Forelimb muscle (tissue), 1 donor: Measurements from ENCODE around the gene GAST. TPM values are rescaled to one million over a fixed set of nuclear protein-coding genes. Genes with fewer than 3 reads are reported as not detected.
"Not testable (repeated sequence)": the region's sequence is repeated elsewhere in the genome, so short reads cannot be mapped to it uniquely, and the experiment has no call there.

Source experiments
- DNase-seq: peaks from one replicate; pipeline ENCODE4 v3.0.0-alpha.2; 2013; ENCODE audit warnings: low read depth
- polyA plus RNA-seq: library from polyadenylated mRNA; unstranded; fragments of 120-200 nt; gene quantifications from one replicate; pipeline ENCODE4 v1.2.1, GENCODE V29; 2013; ENCODE audit not compliant: insufficient read length

Gene GAST
- polyA plus RNA-seq, 1 donor = not detected

GRCh38 chr17:41683441-41684007 lies 28.6 kb upstream of the GAST start:
- no peak for DNase-seq

- DNase-seq = no peak
Measured at GRCh38 chr17:41684035-41684434, 28.1 kb upstream of the GAST start.

DNA sequence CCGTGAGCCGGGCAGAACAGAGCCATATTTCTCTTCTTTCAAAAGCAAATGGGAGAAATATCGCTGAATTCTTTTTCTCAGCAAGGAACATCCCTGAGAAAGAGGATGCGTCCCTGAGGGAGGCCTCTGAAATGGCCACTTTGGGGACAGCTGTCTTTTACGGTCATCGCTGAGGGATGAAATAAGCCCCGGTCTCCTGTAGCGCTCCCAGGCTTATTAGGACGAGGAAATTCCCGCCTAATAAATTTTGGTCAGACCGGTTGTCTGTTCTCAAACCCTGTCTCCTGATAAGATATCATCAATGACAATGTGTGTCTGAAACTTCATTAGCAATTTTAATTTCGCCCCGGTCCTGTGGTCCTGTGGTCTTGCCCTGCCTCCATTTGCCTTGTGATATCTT lies 26.4 kb upstream of the GAST start:
- DNase-seq = not testable (repeated sequence)

- no peak for DNase-seq
Measured at GRCh38 chr17:41686281-41686680, 25.9 kb upstream of the GAST start.

- DNase-seq = no peak
Measured at GRCh38 chr17:41687828-41688640, 24.1 kb upstream of the GAST start.

DNA sequence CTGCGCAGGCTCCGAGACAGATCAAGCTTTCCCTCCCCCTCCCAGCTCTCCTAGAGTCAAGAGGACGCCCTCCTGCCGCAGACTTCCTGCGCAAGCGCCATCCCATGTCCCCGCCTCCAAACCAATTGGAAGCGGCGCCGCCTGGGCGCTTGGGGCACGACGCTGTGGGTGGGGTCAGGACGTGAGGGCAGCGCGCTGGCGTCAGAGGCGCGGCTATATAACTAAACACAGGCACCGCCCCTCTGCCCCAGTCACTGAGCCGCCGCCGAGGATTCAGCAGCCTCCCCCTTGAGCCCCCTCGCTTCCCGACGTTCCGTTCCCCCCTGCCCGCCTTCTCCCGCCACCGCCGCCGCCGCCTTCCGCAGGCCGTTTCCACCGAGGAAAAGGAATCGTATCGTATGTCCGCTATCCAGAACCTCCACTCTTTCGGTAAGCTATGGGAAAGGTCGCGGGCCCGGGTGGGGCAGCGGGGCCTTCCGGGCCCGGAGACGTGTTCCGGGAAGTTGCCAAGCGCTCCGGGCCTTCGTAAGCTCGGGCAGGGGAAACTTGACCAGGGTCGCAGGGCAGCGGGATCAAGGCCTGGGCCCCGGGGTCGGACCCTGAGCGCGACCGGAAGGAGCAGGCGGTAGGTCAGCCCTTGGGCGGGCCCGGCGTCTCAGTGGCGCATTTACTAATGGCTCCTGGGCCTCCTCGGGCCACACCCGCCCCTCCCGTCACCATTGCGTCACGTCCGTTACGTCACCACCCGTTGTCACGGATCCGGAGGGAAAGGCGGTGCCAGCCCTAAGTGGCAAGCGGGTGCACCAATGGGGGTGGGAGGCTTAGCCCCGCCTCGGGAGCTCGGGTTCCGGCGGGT lies 23.3 kb upstream of the GAST start, which contains the start of gene EIF1:
Gene EIF1 (plus strand): TSS at position 245 of the 856 bp plus-strand sequence. CDS start 154 bp downstream, at position 399.
- peak; percentile 98 for DNase-seq

GRCh38 chr17:41689497-41690299 lies 22.4 kb upstream of the GAST start:
- no peak for DNase-seq

- DNase-seq = no peak
Measured at GRCh38 chr17:41690497-41690896, 21.6 kb upstream of the GAST start.

DNA sequence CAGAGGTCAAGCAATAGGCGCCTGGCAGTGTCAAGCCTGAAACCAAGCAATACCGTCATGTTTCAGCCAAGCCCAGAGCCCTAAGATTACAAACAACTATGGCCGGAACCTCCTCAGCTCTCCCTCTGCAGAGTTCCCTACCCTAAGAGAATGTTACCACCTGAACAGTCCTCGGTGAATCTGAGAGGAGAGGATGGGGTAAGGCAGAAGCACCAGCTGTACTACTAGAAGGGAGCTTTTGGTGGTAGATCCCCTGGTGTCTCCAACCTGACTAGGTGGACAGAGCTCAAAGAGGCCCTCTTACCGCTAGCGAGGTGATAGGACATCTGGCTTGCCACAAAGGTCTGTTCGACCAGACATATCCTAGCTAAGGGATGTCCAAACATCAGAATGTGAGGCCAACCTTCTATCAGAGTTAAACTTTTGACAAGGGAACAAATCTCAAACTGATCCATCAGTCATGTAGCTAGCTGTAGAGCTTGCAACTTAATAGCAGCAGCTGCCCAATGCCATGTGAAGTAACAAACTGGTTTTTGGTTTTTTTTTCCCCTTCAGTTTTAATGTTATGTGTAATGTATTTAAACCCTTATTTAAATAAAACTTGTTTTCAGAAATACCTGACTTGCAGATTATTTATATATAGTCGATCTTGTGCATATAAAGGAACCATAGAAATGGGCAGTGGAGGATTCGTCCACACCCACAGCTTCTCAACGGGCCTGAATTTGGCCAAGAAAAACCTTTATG lies 20.9 kb upstream of the GAST start:
- DNase-seq = no peak

DNA sequence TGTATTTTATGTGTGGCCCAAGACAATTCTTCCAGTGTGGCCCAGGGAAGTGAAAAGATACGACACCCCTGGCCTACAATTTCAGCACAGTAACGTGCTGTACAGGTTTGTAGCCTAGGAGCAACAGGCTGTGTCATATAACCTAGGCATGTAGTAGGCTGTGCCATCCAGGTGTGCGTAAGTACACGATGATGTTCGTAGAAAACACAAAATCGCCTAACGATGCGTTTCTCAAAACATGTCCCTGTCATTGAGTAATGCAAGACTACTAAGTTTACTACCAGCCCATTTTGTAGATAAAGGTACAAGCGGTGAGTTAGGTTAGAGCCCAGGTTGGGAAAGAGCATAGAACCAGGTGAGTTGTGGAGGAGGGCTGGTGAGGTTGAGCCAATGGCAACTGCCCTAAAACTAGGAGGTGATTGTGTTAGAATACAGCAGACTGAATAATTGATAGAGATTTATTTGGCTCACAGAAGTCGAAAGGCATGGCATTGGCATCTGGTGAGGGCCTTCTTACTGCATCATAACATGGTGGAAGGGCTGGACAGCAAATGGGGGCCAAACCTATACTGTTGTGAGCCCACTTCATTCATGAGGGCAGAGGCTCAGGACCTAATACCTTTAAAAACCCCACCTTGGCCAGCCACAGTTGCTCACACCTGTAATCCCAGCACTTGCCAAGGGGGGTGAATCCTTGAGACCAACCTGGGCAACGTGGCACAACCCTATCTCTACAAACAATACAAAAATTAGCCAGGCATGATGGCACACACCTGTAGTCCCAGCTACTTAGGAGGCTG lies 19.2 kb upstream of the GAST start:
- DNase-seq = no peak

GRCh38 chr17:41695134-41695661 lies 16.9 kb upstream of the GAST start:
- DNase-seq = no peak

- DNase-seq = no peak
Measured at GRCh38 chr17:41695954-41696757, 16.0 kb upstream of the GAST start.

GRCh38 chr17:41697122-41697962 lies 14.8 kb upstream of the GAST start:
- DNase-seq = peak; percentile 65

GRCh38 chr17:41700843-41701242 lies 11.3 kb upstream of the GAST start:
- DNase-seq = not testable (repeated sequence)

DNA sequence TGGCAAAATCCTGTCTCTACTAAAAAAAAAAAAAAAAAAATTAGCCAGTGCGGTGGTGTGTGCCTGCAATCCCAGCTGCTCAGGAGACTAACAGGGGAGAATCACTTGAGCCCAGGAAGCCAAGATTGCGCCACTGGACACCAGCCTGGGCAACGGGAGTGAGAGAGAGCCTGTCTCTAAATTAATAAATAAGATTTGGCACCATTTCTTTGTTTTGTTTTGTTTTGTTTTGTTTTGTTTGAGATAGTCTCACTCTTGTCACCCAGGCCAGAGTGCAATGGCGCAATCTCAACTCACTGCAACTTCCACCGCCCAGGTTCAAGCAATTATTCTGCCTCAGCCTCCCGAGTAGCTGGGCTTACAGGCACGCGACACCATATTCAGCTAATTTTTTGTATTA lies 9.4 kb upstream of the GAST start:
- no peak for DNase-seq

DNA sequence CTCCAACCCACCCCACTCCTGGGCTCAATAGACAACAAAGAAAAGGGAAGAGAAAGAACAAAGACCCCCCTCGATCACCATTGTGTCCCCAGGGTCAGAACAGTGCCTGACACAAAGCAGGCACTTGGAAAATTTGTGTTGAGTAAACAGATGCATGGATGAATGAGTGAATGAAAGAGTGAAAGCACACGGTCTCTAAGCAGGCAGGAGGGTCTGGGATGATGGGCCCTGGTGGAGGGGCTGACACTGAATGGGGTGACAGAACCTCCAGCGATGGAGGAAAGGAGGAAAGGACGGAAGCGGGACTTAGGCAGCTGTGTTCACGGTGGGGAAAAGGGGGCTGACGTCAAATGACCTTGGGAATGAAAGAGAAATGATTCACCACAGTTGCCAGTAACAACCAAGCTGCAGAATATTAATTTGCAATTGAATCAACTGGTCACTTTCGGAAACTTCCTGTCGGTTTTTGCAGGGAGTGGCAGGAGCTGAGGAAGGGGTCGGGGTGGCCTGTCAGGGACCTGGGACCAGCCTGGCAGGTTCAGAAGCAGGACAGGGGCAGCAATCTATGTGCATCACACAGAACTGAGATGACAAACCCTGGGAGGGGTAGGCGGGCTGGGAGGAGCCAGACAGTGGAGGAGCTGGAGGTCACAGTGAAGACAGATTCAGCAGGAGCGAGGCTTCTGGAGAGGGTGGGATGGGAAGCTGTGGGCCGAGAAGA lies 6.7 kb upstream of the GAST start:
- no peak for DNase-seq
